Heart left ventricle (tissue), 13 donors: ENCODE measurements around the gene PHKB.

Experiments used
- POLR2A ChIP-seq, 2 donors: fragments of 450-650 bp; IDR thresholded peaks; one replicate each; pipeline ENCODE4 v1.6.1; 2017; ENCODE audit warnings: antibody characterized with exemption in 2 of 2, mild to moderate bottlenecking in 2 of 2, moderate library complexity in 2 of 2
- TF ChIP-seq, protein P1 (sequence below), 12 donors: fragments of 200-600 bp; sonication (generic) in 4 of 12; IDR thresholded peaks; one replicate each; pipeline versions ENCODE4 v1.5.0 to v1.8.0; 2018 to 2022; ENCODE audit warnings: antibody characterized with exemption in 12 of 12, mild to moderate bottlenecking in 5 of 12
- donor health status: ischemic (EF 13 %, LVEDD 7.1; RV severe dilation, severe dysfunction).
- donor health status: DM: no; HTN: yes; CAD: no.
- donor health status: DM: no; HTN: no; CAD: no.
- donor health status: ischemic (EF 25% LVEDD 6.9; RV normal size, moderate dysfunction).
- donor health status: ischemic (EF 25% LVEDD 5.7; RV mildly dilated, moderate dysfunction).
- donor health status: ischemic (EF 35%, LVEDD 5.7; RV mildly dilated, moderate dysfunction).
- donor health status: nonischemic (EF 11% LVEDD 7.7; RV severe dilation, severe dysfunction).
- donor health status: DM: yes; HTN: yes; CAD: no.
- donor health status: PGD.
- donor health status: ischemic (EF 29% LVEDD 5.4; RV normal size, mild dysfunction).
- donor health status: nonischemic (EF 23%, LVEDD 6.1; RV moderate dilation, normal function).

DNA sequence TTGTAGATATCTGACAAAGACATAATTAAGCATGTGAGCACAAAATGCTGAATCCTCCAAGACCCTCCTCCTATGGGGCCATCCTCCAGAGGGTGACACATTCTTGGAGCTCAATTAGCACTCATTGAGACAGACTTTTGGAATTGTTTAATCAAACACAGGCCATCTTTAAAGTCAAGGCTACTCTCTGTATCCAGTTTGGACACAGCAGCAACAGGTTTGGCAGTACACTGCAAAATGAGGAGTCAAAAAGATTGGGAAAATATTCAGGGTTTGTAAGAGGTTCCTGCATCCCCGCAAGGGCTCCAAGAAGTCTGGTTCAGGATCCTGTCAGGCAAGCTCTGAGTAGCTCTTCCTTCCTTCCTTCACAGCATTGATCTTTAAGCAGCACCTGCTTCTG is 1.5 kb upstream of the PHKB start:
- no peak for TF ChIP-seq POLR2A (IDR thresholded peaks at IDR 0.05)
- TF ChIP-seq, protein P1, sequence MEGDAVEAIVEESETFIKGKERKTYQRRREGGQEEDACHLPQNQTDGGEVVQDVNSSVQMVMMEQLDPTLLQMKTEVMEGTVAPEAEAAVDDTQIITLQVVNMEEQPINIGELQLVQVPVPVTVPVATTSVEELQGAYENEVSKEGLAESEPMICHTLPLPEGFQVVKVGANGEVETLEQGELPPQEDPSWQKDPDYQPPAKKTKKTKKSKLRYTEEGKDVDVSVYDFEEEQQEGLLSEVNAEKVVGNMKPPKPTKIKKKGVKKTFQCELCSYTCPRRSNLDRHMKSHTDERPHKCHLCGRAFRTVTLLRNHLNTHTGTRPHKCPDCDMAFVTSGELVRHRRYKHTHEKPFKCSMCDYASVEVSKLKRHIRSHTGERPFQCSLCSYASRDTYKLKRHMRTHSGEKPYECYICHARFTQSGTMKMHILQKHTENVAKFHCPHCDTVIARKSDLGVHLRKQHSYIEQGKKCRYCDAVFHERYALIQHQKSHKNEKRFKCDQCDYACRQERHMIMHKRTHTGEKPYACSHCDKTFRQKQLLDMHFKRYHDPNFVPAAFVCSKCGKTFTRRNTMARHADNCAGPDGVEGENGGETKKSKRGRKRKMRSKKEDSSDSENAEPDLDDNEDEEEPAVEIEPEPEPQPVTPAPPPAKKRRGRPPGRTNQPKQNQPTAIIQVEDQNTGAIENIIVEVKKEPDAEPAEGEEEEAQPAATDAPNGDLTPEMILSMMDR (IDR thresholded peaks at IDR 0.05): no peak
